H9 (cell line): Measurements from ENCODE around the gene AXIN2. TPM values are rescaled to one million over a fixed set of nuclear protein-coding genes. Genes with fewer than 3 reads are reported as not detected.

Source experiments
- DNase-seq: peaks from one replicate; pipeline ENCODE4 v3.0.0-alpha.2; 2017
- H2AFZ ChIP-seq: one replicate; pipeline ENCODE4 v1.6.1; 2013; ENCODE audit warnings: mild to moderate bottlenecking, low read length, control low read depth, moderate library complexity
- H2AK5ac ChIP-seq: 2 replicates; pipeline ENCODE4 v1.6.1; 2013; ENCODE audit warnings: low read length, control low read depth, mixed read lengths; ENCODE audit not compliant: insufficient read length
- H2BK120ac ChIP-seq: one replicate; pipeline ENCODE4 v1.6.1; 2013; ENCODE audit warnings: low read depth, mild to moderate bottlenecking, low read length, control low read depth, inconsistent platforms; ENCODE audit not compliant: poor library complexity, severe bottlenecking
- H2BK12ac ChIP-seq: 2 replicates; pipeline ENCODE4 v1.6.1; 2013; ENCODE audit warnings: low read length, control low read depth, mixed read lengths, low read depth; ENCODE audit not compliant: insufficient read length
- H2BK15ac ChIP-seq: 2 replicates; pipeline ENCODE4 v1.6.1; 2013; ENCODE audit warnings: low read depth, low read length, control low read depth
- H2BK20ac ChIP-seq: one replicate; pipeline ENCODE4 v1.6.1; 2013; ENCODE audit warnings: low read depth, mild to moderate bottlenecking, low read length, control low read depth, inconsistent platforms; ENCODE audit not compliant: poor library complexity, severe bottlenecking
- H2BK5ac ChIP-seq: 2 replicates; pipeline ENCODE4 v1.6.1; 2013; ENCODE audit warnings: low read length, control low read depth, mixed read lengths; ENCODE audit not compliant: insufficient read length
- H3K14ac ChIP-seq: 2 replicates; pipeline ENCODE4 v1.6.1; 2013; ENCODE audit warnings: low read length, control low read depth; ENCODE audit not compliant: insufficient read depth
- H3K18ac ChIP-seq: 2 replicates; pipeline ENCODE4 v1.6.1; 2013; ENCODE audit warnings: low read depth, mild to moderate bottlenecking, mixed read lengths, low read length, control low read depth; ENCODE audit not compliant: insufficient read length
- H3K23ac ChIP-seq: 2 replicates; pipeline ENCODE4 v1.6.1; 2013; ENCODE audit warnings: low read length, control low read depth, mixed read lengths, low read depth; ENCODE audit not compliant: insufficient read length
- H3K23me2 ChIP-seq: 2 replicates; pipeline ENCODE4 v1.6.1; 2013; ENCODE audit warnings: low read depth, mild to moderate bottlenecking, mixed read lengths, low read length, control low read depth; ENCODE audit not compliant: insufficient read length, poor library complexity, severe bottlenecking
- H3K27ac ChIP-seq: 2 replicates; pipeline ENCODE4 v1.5.1; 2013; ENCODE audit warnings: low read length, control low read depth, mixed read lengths, low read depth; ENCODE audit not compliant: insufficient read length
- H3K27me3 ChIP-seq: 2 replicates; pipeline ENCODE4 v1.6.1; 2013; ENCODE audit warnings: low read length, control low read depth, inconsistent platforms; ENCODE audit not compliant: insufficient read depth
- H3K4ac ChIP-seq: 2 replicates; pipeline ENCODE4 v1.6.1; 2013; ENCODE audit warnings: low read depth, mild to moderate bottlenecking, control low read depth, inconsistent platforms, low read length, moderate library complexity
- H3K4me1 ChIP-seq: 2 replicates; pipeline ENCODE4 v1.6.1; 2013; ENCODE audit warnings: low read length, control low read depth, inconsistent platforms; ENCODE audit not compliant: insufficient read depth
- H3K4me2 ChIP-seq: 2 replicates; pipeline ENCODE4 v1.6.1; 2013; ENCODE audit warnings: low read length, control low read depth, mixed read lengths; ENCODE audit not compliant: insufficient read length, insufficient read depth
- H3K56ac ChIP-seq: 2 replicates; pipeline ENCODE4 v1.6.1; 2013; ENCODE audit warnings: low read depth, mild to moderate bottlenecking, mixed read lengths, low read length, control low read depth; ENCODE audit not compliant: insufficient read length
- H3K79me1 ChIP-seq: 2 replicates; pipeline ENCODE4 v1.6.1; 2013; ENCODE audit warnings: low read depth, mild to moderate bottlenecking, moderate library complexity, low read length, control low read depth, inconsistent platforms; ENCODE audit not compliant: insufficient read depth, poor library complexity, severe bottlenecking
- H3K79me2 ChIP-seq: 2 replicates; pipeline ENCODE4 v1.6.1; 2013; ENCODE audit warnings: low read length, control low read depth, inconsistent platforms; ENCODE audit not compliant: insufficient read depth
- H3K9ac ChIP-seq: 2 replicates; pipeline ENCODE4 v1.6.1; 2013; ENCODE audit warnings: low read length, control low read depth, mixed read lengths; ENCODE audit not compliant: insufficient read length; ENCODE audit errors: extremely low read depth
- H3K9me3 ChIP-seq: one replicate; pipeline ENCODE4 v1.6.1; 2013; ENCODE audit warnings: low read depth, low read length, inconsistent platforms; ENCODE audit not compliant: control insufficient read depth
- H3T11ph ChIP-seq: one replicate; pipeline ENCODE4 v1.6.1; 2013; ENCODE audit warnings: mild to moderate bottlenecking, low read length, control low read depth, inconsistent platforms
- H4K20me1 ChIP-seq: one replicate; pipeline ENCODE4 v1.6.1; 2013; ENCODE audit not compliant: control insufficient read depth, insufficient read length, insufficient read depth
- H4K5ac ChIP-seq: 2 replicates; pipeline ENCODE4 v1.6.1; 2013; ENCODE audit warnings: low read depth, mild to moderate bottlenecking, mixed read lengths, low read length, control low read depth; ENCODE audit not compliant: insufficient read length
- H4K8ac ChIP-seq: replicated peaks from 2 replicates; pipeline ENCODE4 v1.6.1; 2013; ENCODE audit warnings: low read length, control low read depth, mixed read lengths, low read depth; ENCODE audit not compliant: insufficient read length
- H4K91ac ChIP-seq: 2 replicates; pipeline ENCODE4 v1.6.1; 2013; ENCODE audit warnings: low read depth, mild to moderate bottlenecking, moderate library complexity, mixed read lengths, low read length, control low read depth; ENCODE audit not compliant: insufficient read length
- H3K27ac Mint-ChIP-seq, 3 experiments: 2 replicates in 2 of 3; 3 replicates in 1 of 3; pipeline ENCODE4 v1.8.0; 2020 to 2021; ENCODE audit warnings: mixed read lengths in 3 of 3, mild to moderate bottlenecking in 1 of 3, moderate library complexity in 1 of 3
- H3K27me3 Mint-ChIP-seq: 2 replicates; pipeline ENCODE4 v1.8.0; 2021; ENCODE audit warnings: low read depth, mild to moderate bottlenecking, moderate library complexity, mixed read lengths
- H3K36me3 Mint-ChIP-seq, 3 experiments: 2 replicates in 2 of 3; 3 replicates in 1 of 3; pipeline ENCODE4 v1.8.0; 2020 to 2021; ENCODE audit warnings: low read depth in 3 of 3, mixed read lengths in 3 of 3; ENCODE audit not compliant: insufficient read depth in 1 of 3
- H3K4me1 Mint-ChIP-seq, 2 experiments: 2 replicates each; pipeline ENCODE4 v1.8.0; 2020; ENCODE audit warnings: mixed read lengths in 2 of 2
- H3K4me3 Mint-ChIP-seq, 2 experiments: 2 replicates in 1 of 2; 3 replicates in 1 of 2; pipeline ENCODE4 v1.8.0; 2020 to 2021; ENCODE audit warnings: mild to moderate bottlenecking in 2 of 2, mixed read lengths in 2 of 2, moderate library complexity in 1 of 2
- H3K9me3 Mint-ChIP-seq, 2 experiments: 2 replicates in 1 of 2; 3 replicates in 1 of 2; pipeline ENCODE4 v1.8.0; 2020; ENCODE audit warnings: mild to moderate bottlenecking in 2 of 2, mixed read lengths in 2 of 2, moderate library complexity in 1 of 2
- WGBS: extraction: QIAGEN DNeasy Blood & Tissue Kit; methylation state at CpG from one replicate; pipeline ENCODE4 v1.1.7; 2013; ENCODE audit warnings: missing lambda C conversion rate, low lambda C conversion rate, mixed read lengths; ENCODE audit not compliant: insufficient read length; ENCODE audit errors: extremely low coverage; 5-methylcytosine and 5-hydroxymethylcytosine counted together
- total RNA-seq: library from RNA; stranded (reverse); gene quantifications from 2 replicates; pipeline ENCODE4 v1.2.1, GENCODE V29; 2021
- TF ChIP-seq, protein P1 (sequence below): fragments of 200-600 bp; sonication (generic); conservative IDR thresholded peaks from 3 replicates; pipeline ENCODE4 v1.8.0; 2021; ENCODE audit warnings: antibody characterized with exemption, mild to moderate bottlenecking

The AXIN2 gene
- total RNA-seq, 1 experiment from 2014 or later = 35.0 TPM

DNA sequence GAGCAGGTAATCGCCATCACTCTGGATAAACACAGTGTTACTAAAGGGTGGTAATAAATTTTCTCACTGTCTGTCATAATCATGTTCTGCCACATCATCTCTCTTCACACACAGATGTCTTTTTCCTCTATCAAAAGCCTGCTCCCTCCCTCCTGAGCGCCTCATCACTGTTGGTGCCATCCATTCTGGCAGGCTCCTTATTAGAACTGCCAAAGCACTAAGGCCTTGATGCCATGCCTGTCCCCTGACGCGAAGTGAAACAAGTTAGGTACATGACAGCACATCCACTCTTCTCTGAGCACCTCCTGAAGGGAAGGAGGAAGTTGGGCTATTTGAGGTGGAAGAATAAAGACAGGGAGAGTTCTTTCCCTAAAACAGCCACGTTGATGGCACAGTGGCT is 38.2 kb upstream of the AXIN2 start:
- H2BK120ac ChIP-seq = no peak overlapping the region
- 0 out of 2 replicates have a peak, but pooled peaks cover 3% of the 10 kb centered on the region for H3K4me1 ChIP-seq
- no peak overlapping the region for H2AFZ ChIP-seq
- H3K27me3 Mint-ChIP-seq = peaks cover 2% of the 10 kb centered on the region; the same call in 1 of the 2 replicates
- H3K27me3 ChIP-seq = peaks cover 2% of the 10 kb centered on the region; the same call in 1 of the 2 replicates
- no peak overlapping the region for H3K4me3 Mint-ChIP-seq
- no peak overlapping the region for H3K4ac ChIP-seq
- no peaks in the 10 kb centered on the region for H3K79me2 ChIP-seq
- H3K23me2 ChIP-seq = no peaks in the 10 kb centered on the region
- H3K4me2 ChIP-seq = no peak overlapping the region
- H4K8ac ChIP-seq = no peak overlapping the region
- no peaks in the 10 kb centered on the region; a peak in 1 of 7 replicates for H3K36me3 Mint-ChIP-seq
- H3K4me1 Mint-ChIP-seq = peaks cover 23 to 30% of the 10 kb centered on the region in 2 experiments
- no peak overlapping the region for H3K27ac ChIP-seq
- H4K91ac ChIP-seq = no peak overlapping the region
- H3K23ac ChIP-seq = no peak overlapping the region
- no peak overlapping the region; a peak in 2 of 7 replicates for H3K27ac Mint-ChIP-seq
- no peak overlapping the region for H3K56ac ChIP-seq
- H3K79me1 ChIP-seq = no peaks in the 10 kb centered on the region
- no peak overlapping the region for H2AK5ac ChIP-seq
- H4K20me1 ChIP-seq = no peaks in the 10 kb centered on the region
- H3K9ac ChIP-seq = no peak overlapping the region
- H2BK20ac ChIP-seq = no peak overlapping the region
- TF ChIP-seq, protein P1, sequence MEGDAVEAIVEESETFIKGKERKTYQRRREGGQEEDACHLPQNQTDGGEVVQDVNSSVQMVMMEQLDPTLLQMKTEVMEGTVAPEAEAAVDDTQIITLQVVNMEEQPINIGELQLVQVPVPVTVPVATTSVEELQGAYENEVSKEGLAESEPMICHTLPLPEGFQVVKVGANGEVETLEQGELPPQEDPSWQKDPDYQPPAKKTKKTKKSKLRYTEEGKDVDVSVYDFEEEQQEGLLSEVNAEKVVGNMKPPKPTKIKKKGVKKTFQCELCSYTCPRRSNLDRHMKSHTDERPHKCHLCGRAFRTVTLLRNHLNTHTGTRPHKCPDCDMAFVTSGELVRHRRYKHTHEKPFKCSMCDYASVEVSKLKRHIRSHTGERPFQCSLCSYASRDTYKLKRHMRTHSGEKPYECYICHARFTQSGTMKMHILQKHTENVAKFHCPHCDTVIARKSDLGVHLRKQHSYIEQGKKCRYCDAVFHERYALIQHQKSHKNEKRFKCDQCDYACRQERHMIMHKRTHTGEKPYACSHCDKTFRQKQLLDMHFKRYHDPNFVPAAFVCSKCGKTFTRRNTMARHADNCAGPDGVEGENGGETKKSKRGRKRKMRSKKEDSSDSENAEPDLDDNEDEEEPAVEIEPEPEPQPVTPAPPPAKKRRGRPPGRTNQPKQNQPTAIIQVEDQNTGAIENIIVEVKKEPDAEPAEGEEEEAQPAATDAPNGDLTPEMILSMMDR = no peak
- H3T11ph ChIP-seq = no peak overlapping the region
- H4K5ac ChIP-seq = no peak overlapping the region
- H3K18ac ChIP-seq = no peak overlapping the region
- no peaks in the 10 kb centered on the region for H3K9me3 ChIP-seq
- no peak overlapping the region for H2BK5ac ChIP-seq
- no peak overlapping the region for H2BK15ac ChIP-seq
- WGBS = no CpG with 5 or more reads among the region's 5 CpGs
- no peak overlapping the region for H2BK12ac ChIP-seq
- DNase-seq = no peak
- H3K9me3 Mint-ChIP-seq = no peaks in the 10 kb centered on the region
- no peak overlapping the region for H3K14ac ChIP-seq
